Ammon's horn (tissue), 1 donor: Measurements from ENCODE around the gene IGSF21.

ENCODE experiments used
- DNase-seq: peaks from one replicate; pipeline ENCODE4 v3.0.0-alpha.2; 2016; ENCODE audit warnings: low spot score

IGSF21 gene

GRCh38 chr1:18217398-18218043, 109.9 kb downstream of the IGSF21 start:
- peak; percentile 47 for DNase-seq

- no peak for DNase-seq
Measured at GRCh38 chr1:18229625-18230024, 122.0 kb downstream of the IGSF21 start.

GRCh38 chr1:18230321-18230720, 122.7 kb downstream of the IGSF21 start:
- no peak for DNase-seq

GRCh38 chr1:18230840-18231239, 123.2 kb downstream of the IGSF21 start:
- peak; percentile 84 for DNase-seq

GRCh38 chr1:18232052-18232451, 124.5 kb downstream of the IGSF21 start:
- no peak for DNase-seq

GRCh38 chr1:18233176-18233864, 125.7 kb downstream of the IGSF21 start:
- DNase-seq = no peak

GRCh38 chr1:18234790-18235242, 127.2 kb downstream of the IGSF21 start:
- peak; percentile 59 for DNase-seq

- DNase-seq = no peak
Measured at GRCh38 chr1:18237371-18237770, 129.8 kb downstream of the IGSF21 start.

- DNase-seq = no peak
Measured at GRCh38 chr1:18238190-18238589, 130.6 kb downstream of the IGSF21 start.

GRCh38 chr1:18239671-18240070, 132.1 kb downstream of the IGSF21 start:
- DNase-seq = no peak

- DNase-seq = no peak
Measured at GRCh38 chr1:18240906-18241305, 133.3 kb downstream of the IGSF21 start.

GRCh38 chr1:18241891-18242290, 134.3 kb downstream of the IGSF21 start:
- DNase-seq = peak; percentile 14

GRCh38 chr1:18243503-18244175, 136.0 kb downstream of the IGSF21 start:
- DNase-seq = no peak

- no peak for DNase-seq
Measured at GRCh38 chr1:18244762-18245161, 137.2 kb downstream of the IGSF21 start.

GRCh38 chr1:18245647-18246046, 138.0 kb downstream of the IGSF21 start:
- no peak for DNase-seq

- no peak for DNase-seq
Measured at GRCh38 chr1:18246543-18246942, 138.9 kb downstream of the IGSF21 start.

GRCh38 chr1:18247151-18247550, 139.6 kb downstream of the IGSF21 start:
- DNase-seq = no peak

- peak; percentile 37 for DNase-seq
Measured at GRCh38 chr1:18249631-18250030, 142.0 kb downstream of the IGSF21 start.

- no peak for DNase-seq
Measured at GRCh38 chr1:18253093-18253492, 145.5 kb downstream of the IGSF21 start.

GRCh38 chr1:18256282-18257235, 149.0 kb downstream of the IGSF21 start:
- peak; percentile 12 for DNase-seq

GRCh38 chr1:18257778-18258177, 150.2 kb downstream of the IGSF21 start:
- DNase-seq = no peak

- DNase-seq = no peak
Measured at GRCh38 chr1:18261891-18262290, 154.3 kb downstream of the IGSF21 start.
